Nasal cavity respiratory epithelium epithelial cell of viscerocranial mucosa (primary cell): Measurements from ENCODE around the gene ZNF385A. TPM values are rescaled to one million over a fixed set of nuclear protein-coding genes. Genes with fewer than 3 reads are reported as not detected.

Experiments used
- total RNA-seq: library from RNA; depleted of rRNA; stranded (reverse); fragments of >200 nt; gene quantifications from 2 replicates; pipeline ENCODE4 v1.2.3, GENCODE V29; 2014

ZNF385A gene
- total RNA-seq, result 6.2 and 40.2 TPM in 2 replicates

DNA sequence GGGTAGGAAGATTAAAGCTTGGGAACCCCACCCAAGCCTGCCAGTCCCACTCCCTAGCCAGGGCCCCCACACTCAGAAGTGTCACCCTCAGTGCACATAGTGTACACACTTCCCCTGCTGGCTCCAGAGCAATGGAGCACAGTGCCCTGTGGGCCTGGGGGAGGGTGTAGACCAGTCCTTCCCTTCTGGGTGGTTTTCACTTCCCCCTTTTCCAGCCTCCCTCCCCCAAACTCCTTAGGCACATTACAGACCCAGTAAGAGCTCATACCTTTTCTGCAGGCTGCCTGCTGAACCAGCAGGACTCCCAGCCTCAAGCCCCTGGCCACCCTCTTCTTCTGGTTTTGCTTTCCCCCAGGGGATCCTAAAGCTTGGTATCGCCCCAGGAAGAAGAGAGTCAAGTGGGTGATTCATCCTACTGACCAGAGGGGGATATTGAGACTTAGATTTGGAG, at the start of gene ZNF385A:
Gene ZNF385A (minus strand): TSS at position 143 of the 451 bp plus-strand sequence. CDS start 219 bp downstream, outside the sequence.

GRCh38 chr12:54419088-54419887, 34.8 kb upstream of the ZNF385A start, which contains the start of gene ITGA5:
TSS of gene ITGA5 (minus strand) at chr12:54419266. CDS start at chr12:54419198, 68 bp downstream.

DNA sequence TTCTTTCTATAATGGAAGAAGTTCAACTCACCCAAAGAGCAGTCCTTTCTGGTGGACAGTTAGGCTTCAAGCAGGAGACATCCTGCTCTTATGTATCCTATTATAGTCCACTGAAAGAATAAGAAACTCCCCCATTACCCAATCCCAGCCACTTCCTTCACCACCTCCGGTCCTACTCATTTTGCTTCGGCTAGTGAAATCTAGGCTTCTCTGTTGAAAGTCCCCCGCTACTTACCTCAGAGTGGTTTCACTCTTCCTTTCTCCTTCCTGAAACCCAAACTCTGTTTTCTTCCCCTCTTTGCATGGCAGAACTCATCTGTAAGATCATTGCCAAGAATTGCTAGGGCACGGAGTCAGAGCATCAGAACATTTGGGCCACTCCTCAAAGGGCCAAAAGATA, 20.1 kb downstream of the ZNF385A start, which contains the start of gene GPR84:
Gene GPR84 (minus strand): TSS at position 74 of the 400 bp plus-strand sequence. CDS start 635 bp downstream, outside the sequence.

GRCh38 chr12:54324617-54325441, 59.7 kb downstream of the ZNF385A start, which contains the start of gene COPZ1:
TSS of gene COPZ1 (plus strand) at chr12:54325131. CDS start at chr12:54325164, 33 bp downstream.

Other genes with a start within 250 kb of the ZNF385A start
- 28.6 and 30.8 TPM in 2 replicates for gene SMUG1, start 195.7 kb downstream of the ZNF385A start, total RNA-seq
- gene CBX5, start 104.6 kb downstream of the ZNF385A start, total RNA-seq, result 22.9 and 35.5 TPM in 2 replicates
- gene HNRNPA1, start 104.0 kb downstream of the ZNF385A start, total RNA-seq, result 188 and 200 TPM in 2 replicates
- not detected in 2 replicates for gene NFE2, start 83.7 kb downstream of the ZNF385A start, total RNA-seq
- gene COPZ1, start 59.6 kb downstream of the ZNF385A start, total RNA-seq, result 97.4 and 135 TPM in 2 replicates
- gene GPR84, start 20.2 kb downstream of the ZNF385A start, total RNA-seq, result 0.07 TPM in 1 of 2 replicates, not detected in the other
- 63.6 and 159 TPM in 2 replicates for gene ITGA5, start 34.5 kb upstream of the ZNF385A start, total RNA-seq
- gene GTSF1, start 88.9 kb upstream of the ZNF385A start, total RNA-seq, result not detected in 2 replicates
- gene NCKAP1L, start 113.0 kb upstream of the ZNF385A start, total RNA-seq, result not detected in 2 replicates
- not detected in 2 replicates for gene PDE1B, start 164.9 kb upstream of the ZNF385A start, total RNA-seq
- gene PPP1R1A, start 203.9 kb upstream of the ZNF385A start, total RNA-seq, result not detected in 2 replicates